Kidney (tissue), 14 donors: Measurements from ENCODE around the gene DOK7. TPM values are rescaled to one million over a fixed set of nuclear protein-coding genes. Genes with fewer than 3 reads are reported as not detected.
"Not testable (repeated sequence)": the region's sequence is repeated elsewhere in the genome, so short reads cannot be mapped to it uniquely, and the experiment has no call there.

Experiments
- DNase-seq, 5 donors: peaks; one replicate each; pipeline ENCODE4 v3.0.0-alpha.2; 2013 to 2020
- FAIRE-seq: peaks from 2 replicates; lab custom pipeline; 2012; peaks lifted over from hg19 to GRCh38; lab: Jason Lieb, UNC
- H3K27ac ChIP-seq, 2 donors: one replicate each; pipeline ENCODE4 v1.7.0; 2013; ENCODE audit warnings: low read depth in 2 of 2, low read length in 2 of 2, inconsistent platforms in 1 of 2
- H3K27me3 ChIP-seq: one replicate; pipeline ENCODE4 v1.7.1; 2013; ENCODE audit warnings: low read length, inconsistent platforms; ENCODE audit not compliant: control insufficient read depth, insufficient read depth
- H3K36me3 ChIP-seq, 3 donors: one replicate each; pipeline versions ENCODE4 v1.7.0 to v1.7.1; 2013; ENCODE audit warnings: low read length in 3 of 3, control low read depth in 1 of 3, inconsistent platforms in 1 of 3; ENCODE audit not compliant: insufficient read depth in 3 of 3, control insufficient read depth in 2 of 3
- H3K4me1 ChIP-seq, 3 donors: one replicate each; pipeline versions ENCODE4 v1.7.0 to v1.7.1; 2013; ENCODE audit warnings: low read length in 3 of 3, inconsistent platforms in 1 of 3, low read depth in 1 of 3; ENCODE audit not compliant: control insufficient read depth in 2 of 3, insufficient read depth in 2 of 3
- H3K4me3 ChIP-seq, 3 donors: one replicate each; pipeline versions ENCODE4 v1.7.0 to v1.8.1; 2013; ENCODE audit warnings: low read length in 3 of 3, control low read depth in 1 of 3, inconsistent platforms in 1 of 3
- H3K9ac ChIP-seq, 3 donors: one replicate each; pipeline versions ENCODE4 v1.7.0 to v1.7.1; 2013; ENCODE audit warnings: low read length in 3 of 3, control low read depth in 1 of 3, inconsistent platforms in 1 of 3
- H3K9me3 ChIP-seq, 3 donors: one replicate each; pipeline versions ENCODE4 v1.7.0 to v1.7.1; 2013; ENCODE audit warnings: low read length in 3 of 3, control low read depth in 1 of 3, inconsistent platforms in 1 of 3; ENCODE audit not compliant: control insufficient read depth in 2 of 3, insufficient read depth in 1 of 3
- CTCF ChIP-seq: IDR thresholded peaks from 3 replicates; pipeline ENCODE4 v1.5.1; 2012; ENCODE audit warnings: mild to moderate bottlenecking, moderate library complexity, borderline replicate concordance; ENCODE audit not compliant: insufficient read depth; ENCODE audit errors: extremely low read depth
- intact Hi-C: fragments of 100-400 bp; cut with DNase I; formaldehyde crosslinking; loops from one replicate; pipeline ENCODE4 v1.11.1; 2022
- polyA plus RNA-seq: library from polyadenylated mRNA; stranded (reverse); fragments of 350-450 nt; fragmentation: Illumina TruSeq; extraction: RNeasy Lipid Tissue Mini Kit (QIAGEN cat#74804); gene quantifications from one replicate; pipeline ENCODE4 v1.2.3, GENCODE V29; 2014; ENCODE audit warnings: low read depth, low replicate concordance; ENCODE audit not compliant: insufficient read depth
- total RNA-seq: library from RNA; stranded (reverse); fragmentation: NEBNext Ultra II Directional; extraction: Animal tissue kit (Norgen Biotek cat#: 25700); gene quantifications from one replicate; pipeline ENCODE4 v1.2.1, GENCODE V29; 2021
- donor health status: control.
- donor health status: control.
- donor health status: control.
- donor health status: control.
- donor health status: control.
- donor health status: DM: yes; HTN: yes; CAD: no.
- donor health status: Normal renal cell carcinoma (clear cell type).

Gene DOK7
- total and polyA plus RNA-seq, 2 donors from 2014 or later = 1.2 to 7.0 TPM

- peak; percentile 8 for TF ChIP-seq CTCF
- Histone ChIP-seq H3K27me3 (no peaks in the 10 kb centered on the region), H3K27ac (no peak overlapping the region), H3K9me3 (peaks cover 0 to 7% (median 0%) of the 10 kb centered on the region in 3 donors), H3K36me3 (no peaks in the 10 kb centered on the region), H3K9ac (no peak overlapping the region), H3K4me3 (no peak overlapping the region), H3K4me1 (no peaks in the 10 kb centered on the region)
- intact Hi-C loops = no loop called here
- FAIRE-seq = no peak
- peak in 2 of 5 donors; percentile 31 to 40 for DNase-seq
Observed at GRCh38 chr4:3452376-3452775, 10.7 kb upstream of the DOK7 start.

GRCh38 chr4:3455596-3455995 is 7.5 kb upstream of the DOK7 start:
- peak in 1 of 5 donors; percentile 6 for DNase-seq
- H3K9ac ChIP-seq, FAIRE-seq, H3K4me3 ChIP-seq, intact Hi-C loops, H3K9me3 ChIP-seq, H3K27ac ChIP-seq, H3K4me1 ChIP-seq, H3K36me3 ChIP-seq, H3K27me3 ChIP-seq: not testable (repeated sequence)

GRCh38 chr4:3458371-3458770 is 4.7 kb upstream of the DOK7 start:
- peak in 1 of 5 donors; percentile 6 for DNase-seq
- Histone ChIP-seq H3K9ac (no peak overlapping the region), H3K9me3 (peaks cover 0 to 7% (median 0%) of the 10 kb centered on the region in 3 donors), H3K36me3 (no peaks in the 10 kb centered on the region), H3K4me3 (no peak overlapping the region), H3K4me1 (peaks cover 0 to 4% (median 0%) of the 10 kb centered on the region in 3 donors), H3K27me3 (no peaks in the 10 kb centered on the region), H3K27ac (no peak overlapping the region)
- TF ChIP-seq CTCF = no peak
- intact Hi-C loops = no loop called here
- FAIRE-seq = no peak

- H3K9me3 ChIP-seq, H3K9ac ChIP-seq, H3K36me3 ChIP-seq, H3K4me3 ChIP-seq, H3K27ac ChIP-seq, FAIRE-seq, intact Hi-C loops, H3K4me1 ChIP-seq, H3K27me3 ChIP-seq: not testable (repeated sequence)
- DNase-seq = peak in 1 of 5 donors; percentile 35
Observed at GRCh38 chr4:3459156-3459555, 4.0 kb upstream of the DOK7 start.
